Sciatic nerve (tissue), 2 donors: ENCODE results near the gene ELOVL2. TPM values are rescaled to one million over a fixed set of nuclear protein-coding genes. Genes with fewer than 3 reads are reported as not detected.
"Not testable (repeated sequence)": the region's sequence is repeated elsewhere in the genome, so short reads cannot be mapped to it uniquely, and the experiment has no call there.

Experiments
- ATAC-seq: fragments of 200-7000 bp; cut with Tn5 transposase; one replicate; pipeline ENCODE4 v1.9.1; 2020; ENCODE audit warnings: mild to moderate bottlenecking, moderate library complexity
- DNase-seq: peaks from one replicate; pipeline ENCODE4 v3.0.0-alpha.2; 2020; ENCODE audit warnings: low spot score
- intact Hi-C: fragments of 100-400 bp; cut with DNase I; formaldehyde crosslinking; loops from one replicate; pipeline ENCODE4 v1.14.2; 2022
- total RNA-seq: library from RNA; stranded (reverse); fragmentation: NEBNext Ultra II Directional; extraction: Animal tissue kit (Norgen Biotek cat#: 25700); gene quantifications from one replicate; pipeline ENCODE4 v1.2.1, GENCODE V29; 2021
- donor health status: DM: no; HTN: no; CAD: no.
- donor health status: DM: no; HTN: no; CAD: no.

Gene ELOVL2, protein sequence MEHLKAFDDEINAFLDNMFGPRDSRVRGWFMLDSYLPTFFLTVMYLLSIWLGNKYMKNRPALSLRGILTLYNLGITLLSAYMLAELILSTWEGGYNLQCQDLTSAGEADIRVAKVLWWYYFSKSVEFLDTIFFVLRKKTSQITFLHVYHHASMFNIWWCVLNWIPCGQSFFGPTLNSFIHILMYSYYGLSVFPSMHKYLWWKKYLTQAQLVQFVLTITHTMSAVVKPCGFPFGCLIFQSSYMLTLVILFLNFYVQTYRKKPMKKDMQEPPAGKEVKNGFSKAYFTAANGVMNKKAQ
- 2.9 TPM for total RNA-seq

DNA sequence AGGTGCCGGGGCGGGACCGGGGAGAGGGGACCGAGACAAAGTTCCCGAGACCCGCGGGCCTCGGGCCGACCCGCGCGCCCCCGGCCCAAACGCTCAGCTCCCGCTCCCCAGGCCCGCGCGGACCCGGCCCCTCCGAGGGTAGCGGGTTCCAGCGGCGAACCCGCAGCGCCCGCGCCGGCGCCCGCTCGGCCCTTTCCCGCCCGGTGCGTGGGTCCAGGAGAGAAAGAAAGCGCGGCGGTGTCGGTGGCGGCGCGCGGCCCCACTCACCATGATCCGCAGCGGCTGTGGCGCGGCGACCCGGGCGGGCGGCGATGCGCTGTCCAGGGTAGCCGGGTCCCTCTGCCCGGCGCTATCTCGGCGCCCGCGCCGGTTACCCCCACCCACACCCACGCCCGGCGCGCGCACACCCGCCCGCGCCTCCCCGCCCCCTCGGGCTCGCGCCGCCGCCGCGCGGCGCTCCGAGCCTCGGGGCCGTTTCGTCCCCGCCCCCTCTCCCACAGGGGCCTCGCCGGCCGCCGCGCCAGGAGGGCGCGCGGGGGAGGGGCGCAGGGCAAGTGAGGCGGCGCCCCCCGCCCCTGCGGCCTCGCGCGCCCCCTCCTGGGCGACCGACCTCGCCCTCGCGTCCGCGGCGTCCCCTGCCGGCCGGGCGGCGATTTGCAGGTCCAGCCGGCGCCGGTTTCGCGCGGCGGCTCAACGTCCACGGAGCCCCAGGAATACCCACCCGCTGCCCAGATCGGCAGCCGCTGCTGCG, at the start of gene ELOVL2:
Gene ELOVL2, minus strand, starts transcription at position 345 of the 751 bp plus-strand sequence. Its CDS starts 75 bp downstream, at position 270.
- ATAC-seq, result peak; percentile 86
- DNase-seq, result no peak
- intact Hi-C loops, result no loop called here

DNA sequence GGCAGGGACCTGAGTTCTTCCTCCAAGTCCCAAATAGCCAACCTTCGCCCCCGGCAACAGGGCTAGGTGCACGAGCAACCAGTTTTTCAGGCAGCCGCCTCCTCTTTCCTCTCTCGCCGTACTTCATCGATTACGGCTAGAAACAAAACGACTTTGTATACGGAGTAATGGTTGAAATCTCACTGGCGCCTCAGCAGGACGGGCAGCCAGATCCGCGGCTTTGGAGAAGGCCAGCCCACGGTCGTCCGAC, 49.2 kb upstream of the ELOVL2 start:
- DNase-seq, result no peak
- intact Hi-C loops, result no loop called here
- ATAC-seq, result peak; percentile 28

DNA sequence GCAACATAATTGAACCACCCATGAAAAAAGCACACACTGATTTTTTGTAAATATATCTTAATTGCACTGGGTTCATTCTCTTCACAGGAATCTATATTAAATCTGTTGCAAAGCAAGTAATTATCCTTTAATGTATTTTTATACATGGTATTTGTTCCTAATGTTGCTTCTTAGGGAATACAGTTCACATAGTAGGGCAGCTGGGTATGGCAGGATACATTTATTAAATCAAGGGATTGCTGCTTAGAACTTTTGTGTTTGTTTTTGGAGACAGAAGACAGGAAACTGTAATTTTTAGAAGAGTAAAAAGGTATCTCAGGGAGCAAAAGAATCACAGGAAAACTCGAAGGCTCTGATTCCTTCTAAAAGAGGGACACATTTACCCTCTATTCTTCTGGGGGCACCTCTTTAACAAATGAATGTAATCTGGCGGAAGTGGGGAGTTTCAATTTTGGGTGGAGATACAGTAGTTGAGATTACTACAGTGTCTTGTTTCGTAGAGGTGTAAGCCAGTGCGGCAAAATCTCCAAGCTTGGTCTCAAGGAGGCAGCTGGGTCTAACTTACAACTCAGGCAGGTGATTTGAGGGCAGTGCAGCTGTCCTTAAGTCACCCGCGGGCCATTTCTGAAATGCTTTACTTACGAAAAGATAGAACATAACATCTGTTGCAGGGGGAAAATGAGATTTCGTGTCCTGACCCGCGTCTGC, 48.7 kb upstream of the ELOVL2 start:
- intact Hi-C loops, result no loop called here

DNA sequence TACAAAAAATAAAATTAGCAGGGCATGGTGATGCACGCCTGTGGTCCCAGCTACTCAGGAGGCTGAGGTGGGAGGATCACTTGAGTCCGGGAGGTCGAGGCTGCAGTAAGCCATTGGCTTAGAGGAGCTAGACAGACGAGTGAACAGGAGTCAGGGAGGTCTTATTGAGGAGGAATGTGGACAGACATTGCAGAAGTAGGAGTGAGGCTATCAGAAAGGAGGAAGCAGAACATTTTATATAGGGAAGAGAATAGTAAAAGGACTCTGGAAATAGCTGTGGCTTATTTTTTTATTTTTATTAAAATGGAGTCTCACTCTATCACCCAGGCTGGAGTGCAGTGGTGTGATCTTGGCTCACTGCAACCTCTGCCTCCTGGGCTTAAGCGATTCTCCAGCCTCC, 47.0 kb upstream of the ELOVL2 start:
- DNase-seq, intact Hi-C loops, ATAC-seq: not testable (repeated sequence)

More for the DNA sequence above, 48.7 kb upstream of the ELOVL2 start:
- no peak for DNase-seq
- peak; percentile 47 for ATAC-seq

DNA sequence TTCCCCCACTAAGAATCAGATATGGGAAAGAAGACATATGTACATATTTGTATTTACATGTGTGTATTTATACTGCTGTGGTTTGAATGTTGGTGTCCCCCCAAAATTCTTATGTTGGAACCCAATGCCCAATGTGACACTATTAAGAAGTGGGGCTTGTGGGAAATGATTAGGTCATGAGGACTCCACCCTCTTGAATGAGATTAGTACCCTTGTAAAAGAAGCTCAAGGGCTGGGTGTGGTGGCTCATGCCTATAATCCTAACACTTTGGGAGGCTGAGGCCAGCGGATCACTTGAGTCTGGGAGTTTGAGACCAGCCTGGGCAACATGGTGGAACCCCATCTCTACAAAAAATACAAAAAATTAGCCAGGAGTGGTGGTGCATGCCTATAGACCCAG, 45.6 kb upstream of the ELOVL2 start:
- intact Hi-C loops, result no loop called here
- ATAC-seq, result no peak

DNA sequence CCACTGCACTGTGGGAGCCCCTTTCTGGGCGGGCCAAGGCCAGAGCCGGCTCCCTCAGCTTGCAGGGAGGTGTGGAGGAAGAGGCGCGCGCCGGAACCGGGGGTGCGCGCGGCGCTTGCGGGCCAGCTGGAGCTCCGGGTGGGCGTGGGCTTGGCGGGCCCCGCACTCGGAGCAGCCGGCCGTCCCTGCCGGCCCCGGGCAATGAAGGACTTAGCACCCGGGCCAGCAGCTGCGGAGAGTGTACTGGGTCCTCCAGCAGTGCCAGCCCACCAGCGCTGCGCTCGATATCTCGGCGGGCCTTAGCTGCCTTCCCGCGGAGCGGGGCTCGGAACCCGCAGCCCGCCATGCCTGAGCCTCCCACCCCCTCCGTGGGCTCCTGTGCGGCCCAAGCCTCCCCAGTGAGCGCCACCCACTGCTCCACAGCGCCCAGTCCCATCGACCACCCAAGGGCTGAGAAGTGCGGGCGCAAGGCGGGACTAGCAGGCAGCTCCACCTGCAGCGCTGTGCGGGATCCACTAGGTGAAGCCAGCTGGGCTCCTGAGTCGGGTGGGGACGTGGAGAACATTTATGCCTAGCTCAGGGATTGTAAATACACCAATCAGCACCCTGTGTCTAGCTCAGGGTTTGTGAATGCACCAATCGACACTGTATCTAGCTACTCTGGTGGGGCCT, 43.2 kb upstream of the ELOVL2 start:
- not testable (repeated sequence) for DNase-seq, ATAC-seq

More for the DNA sequence above, 45.6 kb upstream of the ELOVL2 start:
- DNase-seq, result no peak

DNA sequence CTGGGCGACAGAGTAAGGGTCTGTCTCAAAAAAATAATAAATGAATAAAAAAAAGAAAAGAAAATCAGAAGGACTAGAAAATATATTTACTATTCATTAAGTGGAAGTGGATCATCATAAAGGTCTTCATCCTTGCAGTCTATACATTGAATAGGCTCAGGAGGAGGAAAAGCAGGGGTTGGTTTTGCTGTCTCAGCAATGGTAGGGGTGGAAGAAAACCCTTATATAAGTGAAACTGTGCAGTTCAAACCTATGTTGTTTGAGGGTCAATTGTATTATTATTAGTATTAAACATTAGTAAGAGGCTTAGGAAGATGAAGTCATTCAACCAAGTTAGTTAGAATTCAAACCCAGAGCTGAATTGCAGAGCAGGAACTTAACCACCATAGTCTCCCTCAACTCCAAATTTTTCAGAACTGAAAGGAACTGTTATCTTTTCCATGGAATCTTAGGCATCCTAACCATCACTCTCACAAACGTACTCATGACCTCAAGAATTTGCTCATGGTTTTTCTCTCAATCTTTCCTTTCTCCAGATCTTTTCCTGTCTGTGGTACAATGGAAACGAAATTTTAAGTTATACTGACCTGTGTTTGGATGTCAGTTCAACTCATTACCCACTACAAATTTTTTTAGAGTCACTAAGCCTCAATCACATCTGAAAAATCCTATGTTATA, 41.8 kb upstream of the ELOVL2 start:
- no peak for ATAC-seq
- intact Hi-C loops, result no loop called here
- no peak for DNase-seq

More for the DNA sequence above, 43.2 kb upstream of the ELOVL2 start:
- intact Hi-C loops, result not testable (repeated sequence)

DNA sequence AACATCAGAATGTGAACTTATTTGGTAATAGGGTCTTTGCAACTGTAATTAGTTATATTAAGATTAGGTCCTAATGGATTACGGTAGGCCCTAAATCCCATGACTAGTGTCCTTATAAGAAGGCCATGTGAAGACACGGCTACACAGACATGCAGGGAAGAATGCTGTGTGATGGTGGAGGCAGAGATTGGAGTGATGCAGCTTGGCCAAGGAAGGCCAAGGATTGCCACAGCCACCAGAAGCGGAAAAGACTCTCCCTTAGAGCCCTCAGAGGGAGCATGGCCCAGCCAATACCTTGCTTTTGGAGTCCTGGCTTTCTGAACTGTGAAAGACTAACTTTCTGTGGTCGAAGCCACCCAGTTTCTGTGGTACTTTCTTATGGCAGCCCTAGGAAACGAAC, 39.9 kb upstream of the ELOVL2 start:
- no peak for DNase-seq
- intact Hi-C loops, result no loop called here
- no peak for ATAC-seq

DNA sequence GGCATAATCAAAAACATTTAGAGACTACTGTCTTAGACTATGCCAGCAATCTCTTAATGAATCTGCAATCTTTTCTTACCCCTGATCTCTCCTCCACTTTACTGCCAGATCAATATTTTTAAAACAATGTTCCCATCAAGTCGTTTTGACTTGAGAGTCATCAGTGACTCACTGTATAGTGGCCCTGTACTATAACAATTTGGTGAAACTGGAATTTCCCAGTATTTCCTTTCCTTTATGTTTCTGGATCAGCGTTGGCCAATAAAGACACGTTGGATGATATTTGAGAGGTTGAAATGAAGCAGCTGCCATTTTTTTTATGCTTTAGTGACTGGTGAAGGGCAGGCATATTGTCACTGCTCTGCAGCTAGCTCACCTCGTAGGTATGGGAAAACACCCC, 39.4 kb upstream of the ELOVL2 start:
- intact Hi-C loops, result no loop called here
- ATAC-seq (no peak), DNase-seq (no peak)

DNA sequence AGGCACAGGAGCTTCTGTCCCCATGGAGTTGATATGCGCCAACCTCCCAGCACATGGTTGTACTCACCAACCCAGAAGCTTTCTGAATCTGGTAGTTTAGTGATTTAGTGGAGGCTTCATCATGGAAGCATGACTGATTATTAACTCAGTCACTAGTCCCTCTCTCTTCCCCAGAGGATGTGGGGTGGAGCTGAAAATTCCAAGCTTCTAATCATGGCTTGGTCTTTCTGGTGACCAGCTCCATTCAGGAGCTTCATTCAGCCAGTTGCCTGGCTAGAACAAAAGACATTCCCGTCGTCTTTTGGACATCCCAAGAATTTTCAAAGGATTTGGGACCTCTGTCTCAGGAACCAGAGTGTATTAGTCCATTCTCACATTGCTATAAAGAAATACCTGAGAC, 36.2 kb upstream of the ELOVL2 start:
- ATAC-seq (no peak), DNase-seq (no peak)
- intact Hi-C loops, result no loop called here

DNA sequence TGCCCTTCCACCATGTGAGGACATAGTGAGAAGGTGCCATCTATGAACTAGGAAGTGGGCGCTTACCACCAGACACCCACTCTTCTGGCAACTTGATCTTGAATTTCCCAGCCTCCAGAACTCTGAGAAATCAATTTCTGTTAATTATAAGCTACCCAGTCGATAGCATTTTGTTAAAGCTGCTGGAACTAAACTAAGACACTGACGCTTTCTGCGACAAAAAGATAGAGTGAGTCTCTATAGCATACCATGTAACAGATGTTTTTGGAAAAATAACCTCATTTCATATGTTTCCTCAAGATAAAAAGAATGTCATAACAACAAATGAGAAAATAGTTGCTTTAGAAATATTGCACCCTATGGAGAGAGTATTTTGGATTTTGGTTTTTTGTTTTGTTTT, 34.2 kb upstream of the ELOVL2 start:
- intact Hi-C loops, result no loop called here
- ATAC-seq (no peak), DNase-seq (no peak)

DNA sequence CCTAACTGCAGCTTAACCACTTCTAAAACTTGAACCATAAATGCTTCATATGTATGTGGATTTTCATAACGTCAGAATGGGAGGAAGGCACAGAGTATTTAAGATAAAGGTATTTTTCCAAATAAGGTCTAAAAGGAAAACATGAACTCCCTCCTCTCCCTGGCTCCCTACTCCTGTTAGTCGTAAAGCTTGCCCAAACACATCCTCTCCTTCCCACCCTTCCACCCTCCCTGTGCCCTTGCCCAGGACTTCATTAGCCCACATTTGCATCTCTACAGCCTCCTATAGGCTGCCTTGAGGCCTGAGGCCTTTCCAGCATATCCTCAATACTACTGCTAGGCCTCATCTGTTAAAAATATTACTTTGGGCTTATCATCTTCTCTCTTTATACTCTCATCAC, 32.4 kb upstream of the ELOVL2 start:
- ATAC-seq (no peak), DNase-seq (no peak)
- intact Hi-C loops, result no loop called here

DNA sequence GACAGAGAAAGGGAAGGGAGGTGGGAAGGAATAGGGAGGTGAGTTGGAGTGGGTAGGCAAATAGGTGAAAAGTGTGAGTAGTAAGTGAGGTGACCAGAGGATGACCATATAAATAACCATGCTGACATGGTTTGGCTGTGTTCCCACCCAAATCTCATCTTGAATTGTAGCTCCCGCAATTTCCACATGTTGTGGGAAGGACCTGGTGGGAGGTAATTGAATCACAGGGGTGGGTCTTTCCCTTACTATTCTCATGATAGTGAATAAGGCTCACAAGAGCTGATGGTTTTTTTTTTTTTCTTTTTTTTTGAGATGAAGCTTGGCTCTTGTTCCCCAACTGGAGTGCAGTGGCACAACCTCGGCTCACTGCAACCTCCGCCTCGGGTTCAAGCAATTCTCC, 28.0 kb upstream of the ELOVL2 start:
- intact Hi-C loops, result no loop called here
- no peak for DNase-seq
- ATAC-seq, result no peak

DNA sequence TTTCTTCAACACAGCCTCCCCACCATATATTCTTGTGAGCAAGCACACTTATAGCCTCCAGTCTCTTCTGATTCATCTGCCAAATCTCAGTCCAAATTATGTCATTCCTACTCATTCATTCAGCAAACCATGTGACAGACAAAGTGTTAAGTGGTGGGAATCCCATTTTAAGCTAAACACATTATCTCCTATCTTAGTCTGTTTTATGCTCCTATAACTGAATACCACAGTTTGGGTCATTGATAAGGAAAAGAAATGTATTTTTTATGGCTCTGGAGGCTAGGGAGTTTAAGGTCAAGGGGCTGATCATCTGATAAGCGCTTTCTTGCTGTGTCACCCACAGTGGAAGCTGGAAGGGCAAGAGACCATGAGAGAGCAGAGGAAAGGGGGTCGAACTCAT, 25.7 kb upstream of the ELOVL2 start:
- no peak for DNase-seq
- ATAC-seq, result no peak
- intact Hi-C loops, result no loop called here

DNA sequence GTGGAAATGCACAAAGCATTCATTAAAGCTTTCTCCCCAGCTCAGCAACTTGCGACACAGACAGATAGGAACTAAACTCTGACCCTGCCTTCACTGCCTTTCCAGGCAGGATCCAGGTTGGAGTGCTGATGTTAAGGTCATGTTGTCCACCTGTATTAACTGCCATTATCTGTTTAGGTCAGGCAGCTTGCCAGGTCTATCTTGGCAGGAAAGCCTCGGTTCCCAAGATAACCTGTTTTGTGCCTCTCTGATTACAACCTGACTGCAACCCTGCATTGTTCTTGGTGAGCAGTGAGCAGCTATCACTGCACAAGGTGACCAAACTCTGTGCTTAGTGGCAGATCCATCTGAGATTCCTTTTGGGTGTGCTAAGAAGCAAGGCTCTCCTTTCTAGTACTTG, 23.2 kb upstream of the ELOVL2 start:
- intact Hi-C loops, result no loop called here
- ATAC-seq (no peak), DNase-seq (no peak)

DNA sequence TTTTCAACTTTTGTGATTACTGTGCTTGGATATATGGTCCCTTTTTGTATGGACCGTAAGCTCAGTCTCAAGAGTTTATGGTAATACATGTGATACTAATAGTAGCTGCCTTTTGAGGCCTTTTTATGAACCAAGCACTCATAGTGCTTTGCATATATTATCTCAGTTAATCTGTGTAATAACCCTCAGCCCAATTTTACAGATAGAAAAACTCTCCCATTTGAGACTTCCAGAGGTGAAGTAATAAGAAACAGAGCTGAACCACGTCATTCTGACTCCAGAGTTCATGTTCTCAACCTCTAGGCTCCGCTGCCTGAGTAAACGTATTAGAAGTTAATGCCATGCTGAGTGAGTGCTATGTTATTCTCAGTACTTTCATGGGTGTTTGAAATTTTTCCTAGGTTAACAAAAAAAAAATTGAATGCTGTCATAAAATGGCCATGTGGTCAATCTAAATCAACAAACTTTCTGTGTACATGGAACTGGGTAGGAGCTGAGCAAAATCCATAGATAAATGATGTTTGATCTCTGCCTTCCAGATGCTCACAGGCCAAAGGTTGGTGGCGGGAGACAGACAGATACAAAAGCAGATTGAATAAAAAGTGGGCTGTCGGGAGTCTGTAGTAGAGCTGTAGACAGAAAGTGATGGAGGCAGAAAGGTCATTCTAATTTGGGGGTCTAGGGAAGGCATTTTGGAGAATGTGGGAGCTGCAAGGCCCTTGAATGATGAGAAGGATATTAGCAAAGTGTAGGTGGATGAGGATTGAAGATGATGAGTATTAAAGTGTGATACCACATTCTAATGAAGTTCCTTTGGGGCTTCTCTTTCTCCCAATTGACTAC, 22.6 kb upstream of the ELOVL2 start:
- DNase-seq, result no peak
- no peak for ATAC-seq
- intact Hi-C loops, result no loop called here

DNA sequence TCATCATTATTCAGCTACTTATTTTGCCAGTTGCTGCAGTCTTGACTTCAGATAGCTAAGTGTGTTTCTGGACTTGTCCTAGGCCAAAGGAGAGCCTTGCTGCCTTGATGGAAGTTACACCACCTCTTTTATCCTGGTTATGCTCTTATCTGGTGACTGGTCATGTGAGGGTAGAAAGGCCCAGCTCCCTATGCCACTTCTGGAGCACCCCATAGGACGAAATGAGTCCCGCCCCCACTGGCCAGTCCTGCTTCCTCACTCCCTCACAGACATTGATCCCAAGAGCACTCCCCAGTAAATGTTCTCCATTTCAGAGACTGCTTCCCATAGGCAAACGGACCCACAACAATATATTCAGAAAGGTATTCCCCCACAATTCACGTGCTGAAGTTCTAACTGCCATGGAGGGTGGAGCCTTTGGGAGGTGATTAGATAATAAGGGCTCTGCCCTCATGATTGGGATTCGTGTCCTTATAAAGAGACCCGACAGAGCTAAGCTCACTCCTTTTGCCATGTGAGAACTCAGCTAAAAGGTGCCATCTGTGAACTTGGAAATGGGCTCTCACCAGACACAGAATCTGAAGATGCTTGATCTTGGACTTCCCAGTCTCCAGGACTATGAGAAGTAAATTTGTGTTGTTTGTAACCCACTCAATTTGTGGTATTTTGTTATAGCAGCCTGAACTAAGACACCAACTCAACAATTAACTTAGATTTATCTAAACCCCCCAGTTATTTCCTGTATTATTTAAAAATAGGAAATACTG, 21.5 kb upstream of the ELOVL2 start:
- DNase-seq (no peak), ATAC-seq (no peak)
- intact Hi-C loops, result no loop called here

DNA sequence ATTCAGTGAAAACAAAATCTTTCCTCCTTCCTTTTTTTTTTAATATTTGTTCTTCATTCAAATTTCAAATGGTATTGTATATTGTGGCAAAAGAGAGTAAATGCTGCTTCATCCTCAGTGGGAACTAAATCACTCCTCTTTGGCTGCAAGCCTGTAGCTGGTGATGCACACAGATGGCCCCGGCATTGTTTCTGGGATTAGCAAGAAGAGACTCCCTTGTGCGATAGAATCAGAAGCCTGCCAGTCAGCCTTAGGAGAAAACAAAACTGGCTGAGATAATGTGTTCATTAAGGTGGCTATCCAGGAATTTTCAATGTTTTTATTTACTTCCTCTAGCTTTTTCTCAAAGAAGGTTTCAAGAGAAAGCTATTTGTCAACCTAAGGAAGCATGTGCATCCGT, 20.7 kb upstream of the ELOVL2 start:
- intact Hi-C loops, result no loop called here

More for the DNA sequence above, 20.7 kb upstream of the ELOVL2 start:
- DNase-seq (no peak), ATAC-seq (no peak)
